ENCODE data around the gene ATP13A1. TPM values are rescaled to one million over a fixed set of nuclear protein-coding genes. Genes with fewer than 3 reads are reported as not detected.

ATP13A1 gene
- total and polyA plus RNA-seq, 2 of the 8 experiments (the other 6 are each of a cell fraction or from before 2014, with no cell fraction given) = 33.0 to 64.2 TPM

DNA sequence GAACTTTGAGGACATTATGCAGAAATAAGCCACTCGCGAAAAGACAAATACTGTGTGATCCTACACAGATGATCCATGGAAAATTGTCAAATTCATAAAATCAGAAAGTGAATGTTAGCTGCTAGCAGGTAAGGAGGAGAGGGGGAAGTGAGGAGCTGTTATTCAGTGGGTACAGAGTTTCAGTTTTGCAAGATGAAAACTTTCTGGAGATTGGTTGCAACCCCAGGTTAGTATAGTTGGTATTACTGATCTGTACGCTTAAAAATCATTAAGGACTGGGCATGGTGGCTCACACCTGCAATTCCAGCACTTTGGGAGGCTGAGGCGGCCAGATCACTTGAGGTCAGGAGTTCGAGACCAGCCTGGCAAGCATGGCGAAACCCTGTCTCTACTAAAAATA lies 23.1 kb upstream of the ATP13A1 start:
- no peak overlapping the region for H3K4me2 ChIP-seq (ENCODE audit: insufficient read depth in 1 of 2, low read depth in 2 of 2, low read length in 2 of 2)
- no peak overlapping the region for H2AFZ ChIP-seq (ENCODE audit: low read length)
- H2BK5ac ChIP-seq (ENCODE audit: low read depth, low read length) = no peak overlapping the region
- H3K4me3 ChIP-seq (ENCODE audit: extremely low read depth in 1 of 4, insufficient read depth in 2 of 4, low read depth in 3 of 4, low read length in 4 of 4) = no peak overlapping the region
- no peaks in the 10 kb centered on the region for H3K79me2 ChIP-seq (ENCODE audit: control insufficient read depth in 1 of 2, insufficient read depth in 2 of 2, low read length in 2 of 2)
- ChIA-PET POLR2A (ENCODE audit: partially characterized antibody) (interaction anchor here (0.7 to 2.6 kb wide), 9 partner anchors 8 to 214 kb away, joined by 3 to 6 read pairs (median 4); partner anchors contain the start of genes ZNF14, ZNF253 and ZNF93), CTCF (ENCODE audit: partially characterized antibody) (no interaction called here)
- no peak overlapping the region for H2BK120ac ChIP-seq (replicated peaks; ENCODE audit: low read depth, low read length)
- H4K5ac ChIP-seq (ENCODE audit: insufficient read length, low read depth, low read length) = no peak overlapping the region
- H3K36me3 ChIP-seq (ENCODE audit: control insufficient read depth in 2 of 4, insufficient read depth in 4 of 4, low read length in 3 of 4) = peaks cover 0 to 6% (median under 1%) of the 10 kb centered on the region in 4 experiments; a peak in 3 of 8 replicates
- H2BK12ac ChIP-seq (ENCODE audit: low read depth, low read length) = no peak overlapping the region
- H3K14ac ChIP-seq (ENCODE audit: insufficient read length) = no peak overlapping the region
- no peak overlapping the region for H3K23ac ChIP-seq (ENCODE audit: insufficient read length)
- H3K4ac ChIP-seq (replicated peaks; ENCODE audit: insufficient read length, low read depth, low read length) = no peak overlapping the region
- H2AK5ac ChIP-seq (ENCODE audit: low read depth, low read length) = no peak overlapping the region
- H4K91ac ChIP-seq (replicated peaks; ENCODE audit: insufficient read length, low read length) = no peak overlapping the region
- no peak overlapping the region for H3K27ac ChIP-seq (ENCODE audit: low read depth, low read length)
- no peak for DNase-seq (ENCODE audit: low read depth in 1 of 2, low spot score in 2 of 2)
- no peak overlapping the region for H3K9ac ChIP-seq (replicated peaks in 1 of 4; ENCODE audit: extremely low read depth in 1 of 4, low read depth in 3 of 4, low read length in 3 of 4)
- no peak overlapping the region for H3K56ac ChIP-seq (replicated peaks; ENCODE audit: insufficient read length, low read depth, low read length)
- H3K79me1 ChIP-seq (ENCODE audit: low read depth, low read length) = no peaks in the 10 kb centered on the region
- no peaks in the 10 kb centered on the region for H3K27me3 ChIP-seq (replicated peaks in 1 of 4; ENCODE audit: control insufficient read depth in 3 of 4, extremely low read depth in 1 of 4, insufficient read depth in 3 of 4, low read length in 3 of 4)
- FAIRE-seq = no peak
- no peaks in the 10 kb centered on the region for H3K9me3 ChIP-seq (ENCODE audit: insufficient read depth in 2 of 2, low read depth in 1 of 2, low read length in 1 of 2)
- 96% methylated on average over 6 of the region's 6 CpGs; no CpG with 5 or more reads in 1 of the 2 experiments for WGBS, 2 experiments (ENCODE audit: extremely low coverage in 1 of 2, insufficient coverage in 1 of 2, insufficient read length in 1 of 2, insufficient replicate concordance in 2 of 2, low coverage in 1 of 2, low lambda C conversion rate in 2 of 2, missing lambda C conversion rate in 1 of 2)
- H3K18ac ChIP-seq (ENCODE audit: extremely low read depth, low read length) = no peak overlapping the region
- H3K23me2 ChIP-seq (ENCODE audit: low read depth, low read length) = no peaks in the 10 kb centered on the region
- no peak overlapping the region for H2BK20ac ChIP-seq (ENCODE audit: low read length)
- no peak overlapping the region for H2BK15ac ChIP-seq (ENCODE audit: low read length)
- H4K8ac ChIP-seq (ENCODE audit: extremely low read depth, insufficient read depth, low read length) = no peak overlapping the region
- H3K4me1 ChIP-seq (replicated peaks in 1 of 4; ENCODE audit: control insufficient read depth in 3 of 4, insufficient read depth in 4 of 4, low read length in 3 of 4) = no peaks in the 10 kb centered on the region
- H4K20me1 ChIP-seq (replicated peaks in 1 of 2; ENCODE audit: control insufficient read depth in 1 of 2, insufficient read depth in 2 of 2, low read length in 2 of 2) = no peaks in the 10 kb centered on the region
- TF ChIP-seq POU5F1 (IDR thresholded peaks at IDR 0.05; ENCODE audit: low read depth, low read length) (no peak), RNF2 (IDR thresholded peaks at IDR 0.05; ENCODE audit: borderline replicate concordance, low read depth, low read length, missing control alignments, poor library complexity, severe bottlenecking) (no peak), TAF7 (optimal IDR thresholded peaks at IDR 0.05; ENCODE audit: borderline replicate concordance, low read depth, low read length) (no peak), FOSL1 (IDR thresholded peaks at IDR 0.05; ENCODE audit: insufficient read depth, low read depth, low read length) (no peak), CEBPB (IDR thresholded peaks at IDR 0.05; ENCODE audit: low read depth, low read length) (no peak), ATF3 (IDR thresholded peaks at IDR 0.05; ENCODE audit: insufficient read depth, low read depth, low read length) (no peak), HDAC2 (IDR thresholded peaks at IDR 0.05; ENCODE audit: borderline replicate concordance in 1 of 2, low read depth in 2 of 2, low read length in 2 of 2) (no peak), ZNF274 (IDR thresholded peaks at IDR 0.05; ENCODE audit: borderline replicate concordance, extremely low read depth, low read length) (no peak), PHF8 (conservative IDR thresholded peaks at IDR 0.05; ENCODE audit: low read depth, low read length) (no peak), TCF12 (IDR thresholded peaks at IDR 0.05; ENCODE audit: low read depth, low read length) (no peak), KDM1A (IDR thresholded peaks at IDR 0.05; ENCODE audit: borderline replicate concordance, low read length) (no peak), EP300 (IDR thresholded peaks at IDR 0.05; ENCODE audit: borderline replicate concordance in 1 of 2, low read depth in 2 of 2, low read length in 2 of 2) (no peak)
